CD4-positive, CD25-positive, alpha-beta regulatory T cell (primary cell): ENCODE data around the gene VWA2. TPM values are rescaled to one million over a fixed set of nuclear protein-coding genes. Genes with fewer than 3 reads are reported as not detected.

ENCODE experiments used
- ATAC-seq, 2 donors: fragments of 150-1000 bp; cut with Tn5 transposase; one replicate each; pipeline ENCODE4 v1.10.0; 2021; ENCODE audit warnings: low read depth in 2 of 2, moderate number of reproducible peaks in 2 of 2, moderate library complexity in 1 of 2
- DNase-seq, 3 donors: peaks; one replicate each; pipeline versions ENCODE4 v3.0.0 to v3.0.0-alpha.2; 2012 to 2022; ENCODE audit warnings: mixed read lengths in 1 of 3
- H3K27ac ChIP-seq: one replicate; pipeline ENCODE4 v1.7.0; 2013; ENCODE audit warnings: mild to moderate bottlenecking, low read length; ENCODE audit not compliant: insufficient read depth, poor library complexity, severe bottlenecking
- H3K27me3 ChIP-seq: one replicate; pipeline ENCODE4 v1.7.0; 2013; ENCODE audit warnings: low read length; ENCODE audit not compliant: control insufficient read depth, insufficient read depth
- H3K36me3 ChIP-seq: one replicate; pipeline ENCODE4 v1.7.0; 2013; ENCODE audit warnings: mild to moderate bottlenecking, low read length, moderate library complexity; ENCODE audit not compliant: control insufficient read depth, insufficient read depth
- H3K4me1 ChIP-seq: 2 replicates; pipeline ENCODE4 v1.7.0; 2013; ENCODE audit warnings: mild to moderate bottlenecking, low read length; ENCODE audit not compliant: insufficient read depth, control insufficient read depth, poor library complexity, severe bottlenecking
- H3K4me3 ChIP-seq: one replicate; pipeline ENCODE4 v1.7.0; 2013; ENCODE audit warnings: low read depth, mild to moderate bottlenecking, low read length, moderate library complexity
- H3K9me3 ChIP-seq, 2 experiments: 1 replicate in 1 of 2; 2 replicates in 1 of 2; pipeline ENCODE4 v1.7.0; 2013; ENCODE audit warnings: low read length in 2 of 2, mild to moderate bottlenecking in 1 of 2, moderate library complexity in 1 of 2; ENCODE audit not compliant: control insufficient read depth in 2 of 2
- H3K27ac Mint-ChIP-seq, 3 donors: one replicate each; pipeline ENCODE4 v1.8.0; 2020 to 2022; ENCODE audit warnings: mild to moderate bottlenecking in 3 of 3, mixed read lengths in 3 of 3, moderate library complexity in 2 of 3
- H3K27me3 Mint-ChIP-seq: one replicate; pipeline ENCODE4 v1.8.0; 2022; ENCODE audit warnings: mild to moderate bottlenecking, mixed read lengths
- H3K36me3 Mint-ChIP-seq: one replicate; pipeline ENCODE4 v1.8.0; 2020; ENCODE audit warnings: mixed read lengths
- H3K4me1 Mint-ChIP-seq, 4 donors: one replicate each; pipeline ENCODE4 v1.8.0; 2020 to 2022; ENCODE audit warnings: mixed read lengths in 4 of 4, mild to moderate bottlenecking in 1 of 4
- H3K4me3 Mint-ChIP-seq, 4 donors: one replicate each; pipeline ENCODE4 v1.8.0; 2020 to 2022; ENCODE audit warnings: mild to moderate bottlenecking in 4 of 4, mixed read lengths in 4 of 4, moderate library complexity in 3 of 4
- H3K9me3 Mint-ChIP-seq, 7 donors: one replicate each; pipeline ENCODE4 v1.8.0; 2020 to 2022; ENCODE audit warnings: mixed read lengths in 7 of 7, mild to moderate bottlenecking in 3 of 7, moderate library complexity in 2 of 7
- polyA plus RNA-seq, 4 donors: library from polyadenylated mRNA; unstranded; fragments of 300-500 nt; fragmentation: Illumina TruSeq; gene quantifications; one replicate each; pipeline ENCODE4 v1.2.3, GENCODE V29; 2021
- total RNA-seq: library from RNA; stranded (reverse); gene quantifications from one replicate; pipeline ENCODE4 v1.2.3, GENCODE V29; 2022

The VWA2 gene
- total and polyA plus RNA-seq, 5 donors from 2014 or later, result 0.12 TPM; not detected in 4

DNA sequence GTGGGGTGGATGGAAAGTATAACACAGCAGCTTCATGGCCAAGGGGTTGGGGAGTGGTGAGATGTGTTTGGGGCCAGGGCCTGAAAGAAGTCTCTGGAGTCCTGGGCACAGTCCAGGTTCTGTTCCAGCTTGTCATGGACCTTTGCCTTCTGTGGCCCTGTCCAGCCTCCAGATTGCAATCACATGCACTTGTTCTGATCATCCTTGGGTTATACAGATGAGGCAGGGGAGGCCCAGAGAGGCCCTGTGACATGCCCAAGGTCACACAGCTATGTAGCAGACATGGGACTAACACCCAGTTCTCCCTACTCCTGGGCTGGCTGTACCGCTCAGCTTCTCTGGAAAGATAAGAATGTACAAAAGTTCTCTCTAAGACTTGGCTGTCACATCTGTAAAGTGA is 11.7 kb downstream of the VWA2 start:
- DNase-seq (no peak), ATAC-seq (no peak)
- Mint-ChIP-seq H3K4me3 (no peak overlapping the region), H3K27ac (no peak overlapping the region), H3K27me3 (peaks cover 4% of the 10 kb centered on the region), H3K36me3 (no peaks in the 10 kb centered on the region), H3K9me3 (peaks cover 0 to 1% (median 0%) of the 10 kb centered on the region in 7 donors), H3K4me1 (no peaks in the 10 kb centered on the region)
- no peak overlapping the region for H3K4me3 ChIP-seq
- H3K27me3 ChIP-seq, result no peaks in the 10 kb centered on the region
- no peak overlapping the region for H3K27ac ChIP-seq
- H3K36me3 ChIP-seq, result no peaks in the 10 kb centered on the region
- H3K9me3 ChIP-seq, result no peaks in the 10 kb centered on the region
- H3K4me1 ChIP-seq, result no peaks in the 10 kb centered on the region

DNA sequence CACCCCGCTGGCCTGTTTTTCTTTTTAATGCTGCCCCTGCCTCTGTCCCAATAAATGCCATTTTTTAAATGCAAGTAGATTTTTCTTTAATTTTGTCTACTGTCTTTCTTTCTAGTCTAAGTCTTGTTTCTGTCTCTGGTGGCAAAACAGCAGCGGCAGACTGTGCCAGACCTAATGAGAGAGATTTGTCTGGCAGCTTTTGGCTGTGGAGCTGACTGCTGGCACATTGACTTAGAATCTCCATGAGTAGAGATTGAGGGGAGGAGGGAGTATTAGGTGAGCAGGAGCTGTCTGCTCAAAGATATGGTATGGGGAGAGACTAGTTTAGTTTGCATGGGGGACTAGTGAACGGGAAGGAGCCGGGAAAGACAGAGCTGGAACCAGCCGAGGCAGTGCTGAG is 13.0 kb downstream of the VWA2 start:
- H3K27ac Mint-ChIP-seq, result no peak overlapping the region
- no peak overlapping the region for H3K4me3 Mint-ChIP-seq
- H3K9me3 Mint-ChIP-seq, result peaks cover 0 to 1% (median 0%) of the 10 kb centered on the region in 7 donors
- H3K4me3 ChIP-seq, result no peak overlapping the region
- no peaks in the 10 kb centered on the region for H3K4me1 ChIP-seq
- no peaks in the 10 kb centered on the region for H3K36me3 ChIP-seq
- H3K4me1 Mint-ChIP-seq, result no peaks in the 10 kb centered on the region
- peaks cover 4% of the 10 kb centered on the region for H3K27me3 Mint-ChIP-seq
- H3K27me3 ChIP-seq, result no peaks in the 10 kb centered on the region
- DNase-seq (no peak), ATAC-seq (no peak)
- no peaks in the 10 kb centered on the region for H3K9me3 ChIP-seq
- no peak overlapping the region for H3K27ac ChIP-seq
- no peaks in the 10 kb centered on the region for H3K36me3 Mint-ChIP-seq

DNA sequence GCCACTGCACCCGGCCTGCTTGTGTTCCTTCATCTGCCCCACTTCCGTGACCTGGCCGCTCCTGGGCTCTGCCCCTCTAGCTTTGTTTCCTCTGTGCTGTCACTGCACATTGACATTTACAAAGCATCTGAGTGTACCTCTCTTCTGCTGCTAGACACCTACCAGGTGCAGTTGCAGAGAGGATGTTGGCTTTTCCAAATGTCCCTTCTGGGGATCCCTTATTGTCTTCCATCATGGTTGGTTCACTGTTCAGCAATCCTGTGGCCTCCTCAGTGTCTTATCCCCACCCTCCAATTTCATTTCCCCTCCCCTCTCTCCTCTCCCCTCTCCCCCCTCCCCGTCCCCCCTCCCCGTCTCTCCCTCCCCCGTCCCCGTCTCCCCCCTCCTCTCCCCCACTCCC is 13.8 kb downstream of the VWA2 start:
- Histone ChIP-seq H3K9me3 (no peaks in the 10 kb centered on the region), H3K36me3 (no peaks in the 10 kb centered on the region), H3K27me3 (no peaks in the 10 kb centered on the region), H3K4me3 (no peak overlapping the region), H3K4me1 (no peaks in the 10 kb centered on the region), H3K27ac (no peak overlapping the region)
- H3K27ac Mint-ChIP-seq, result no peak overlapping the region
- H3K36me3 Mint-ChIP-seq, result no peaks in the 10 kb centered on the region
- H3K27me3 Mint-ChIP-seq, result no peaks in the 10 kb centered on the region
- no peak for ATAC-seq
- H3K4me1 Mint-ChIP-seq, result peaks cover 0 to 2% (median 0%) of the 10 kb centered on the region in 4 donors
- DNase-seq, result no peak
- H3K9me3 Mint-ChIP-seq, result peaks cover 0 to 1% (median 0%) of the 10 kb centered on the region in 7 donors
- no peak overlapping the region for H3K4me3 Mint-ChIP-seq

DNA sequence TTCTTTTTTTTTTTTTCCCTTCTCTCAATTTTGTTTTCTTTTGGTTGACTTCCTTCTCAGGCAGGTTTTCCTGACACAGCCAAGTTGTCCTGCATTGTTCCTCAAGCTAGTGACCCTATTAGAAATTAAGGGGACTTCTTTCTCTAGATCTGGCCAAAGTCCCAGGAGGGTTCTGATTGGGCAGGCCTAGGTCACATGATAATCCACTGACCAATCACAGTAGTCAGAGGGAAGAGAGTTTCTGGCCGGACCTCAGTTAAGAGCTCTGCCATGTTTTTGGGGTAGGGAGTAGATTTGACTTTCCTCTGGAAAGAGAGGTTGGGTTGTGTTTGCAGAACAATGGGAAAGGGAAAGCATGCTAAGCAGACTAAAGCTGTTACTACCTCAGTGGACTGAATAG is 16.2 kb downstream of the VWA2 start:
- no peaks in the 10 kb centered on the region for H3K36me3 Mint-ChIP-seq
- H3K4me1 Mint-ChIP-seq, result peaks cover 0 to 11% (median 6%) of the 10 kb centered on the region in 4 donors
- ATAC-seq, result no peak
- H3K27ac Mint-ChIP-seq, result no peak overlapping the region
- no peaks in the 10 kb centered on the region for H3K9me3 Mint-ChIP-seq
- H3K27me3 Mint-ChIP-seq, result no peaks in the 10 kb centered on the region
- DNase-seq, result no peak
- no peak overlapping the region for H3K4me3 Mint-ChIP-seq
- Histone ChIP-seq H3K9me3 (no peaks in the 10 kb centered on the region), H3K4me1 (no peaks in the 10 kb centered on the region), H3K27ac (no peak overlapping the region), H3K4me3 (no peak overlapping the region), H3K36me3 (no peaks in the 10 kb centered on the region), H3K27me3 (no peaks in the 10 kb centered on the region)

DNA sequence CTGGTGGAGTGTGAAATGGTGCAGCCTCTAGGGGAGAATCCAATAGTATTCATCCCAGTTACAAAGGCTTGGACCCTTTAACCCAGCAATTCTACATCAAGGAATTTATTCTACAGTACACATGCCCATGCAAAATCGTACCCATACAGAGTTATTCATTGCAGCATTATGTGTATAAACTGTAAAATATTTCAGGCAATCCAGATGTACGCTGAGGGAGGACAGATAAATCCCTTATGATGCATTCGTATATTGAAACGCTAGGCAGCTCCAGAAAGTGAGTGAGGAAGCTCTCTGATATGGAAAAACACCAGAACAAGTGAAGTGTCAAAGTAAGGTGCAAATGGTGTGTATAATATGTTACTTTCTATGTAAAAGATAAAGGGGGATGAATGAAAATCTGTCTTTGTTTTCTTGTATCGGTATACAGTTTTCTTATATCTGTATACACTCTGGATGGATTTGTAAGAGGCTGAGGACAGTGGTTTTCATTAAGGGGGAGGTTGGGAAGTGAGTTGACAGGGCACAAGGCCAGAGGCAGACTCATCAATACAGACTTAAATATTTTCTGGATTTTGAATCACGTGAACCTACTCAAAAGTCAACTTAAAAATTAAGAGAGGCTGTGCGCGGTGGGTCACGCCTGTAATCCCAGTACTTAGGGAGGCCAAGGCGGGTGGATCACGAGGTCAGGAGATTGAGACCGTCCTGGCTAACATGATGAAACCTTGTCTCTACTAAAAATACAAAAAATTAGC is 17.1 kb downstream of the VWA2 start:
- no peaks in the 10 kb centered on the region for H3K9me3 Mint-ChIP-seq
- no peak overlapping the region for H3K27ac Mint-ChIP-seq

DNA sequence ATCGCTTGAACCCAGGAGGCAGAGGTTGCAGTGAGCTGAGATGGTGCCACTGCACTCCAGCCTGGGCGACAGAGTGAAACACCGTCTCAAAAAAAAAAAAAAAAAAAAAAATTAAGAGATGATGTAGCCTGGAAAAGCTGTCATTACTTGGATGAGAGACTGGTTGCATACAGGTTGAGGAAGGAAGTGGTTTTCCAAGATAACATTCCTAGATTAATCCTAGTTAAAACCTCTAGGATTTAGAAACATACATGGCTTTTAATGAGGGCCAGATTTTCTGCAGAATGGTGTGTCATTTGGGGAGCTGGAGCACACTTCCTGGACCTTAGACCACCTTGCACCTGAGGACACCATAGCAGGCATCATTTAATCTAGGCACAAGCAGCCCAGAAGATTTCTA is 17.8 kb downstream of the VWA2 start:
- H3K27me3 ChIP-seq, result no peaks in the 10 kb centered on the region
- no peaks in the 10 kb centered on the region for H3K36me3 Mint-ChIP-seq
- no peak overlapping the region for H3K27ac Mint-ChIP-seq
- H3K4me3 Mint-ChIP-seq, result no peak overlapping the region
- H3K4me3 ChIP-seq, result no peak overlapping the region
- DNase-seq, result no peak
- no peaks in the 10 kb centered on the region for H3K4me1 ChIP-seq
- H3K27me3 Mint-ChIP-seq, result no peaks in the 10 kb centered on the region
- no peaks in the 10 kb centered on the region for H3K36me3 ChIP-seq
- no peak overlapping the region for H3K27ac ChIP-seq
- peaks cover 0 to 11% (median 6%) of the 10 kb centered on the region in 4 donors for H3K4me1 Mint-ChIP-seq
- H3K9me3 ChIP-seq, result no peaks in the 10 kb centered on the region
- H3K9me3 Mint-ChIP-seq, result no peaks in the 10 kb centered on the region
- ATAC-seq, result no peak

More for the DNA sequence above, 17.1 kb downstream of the VWA2 start:
- Histone ChIP-seq H3K27ac (no peak overlapping the region), H3K27me3 (no peaks in the 10 kb centered on the region), H3K4me3 (no peak overlapping the region), H3K9me3 (no peaks in the 10 kb centered on the region), H3K4me1 (no peaks in the 10 kb centered on the region), H3K36me3 (no peaks in the 10 kb centered on the region)
- DNase-seq (no peak), ATAC-seq (no peak)
- no peaks in the 10 kb centered on the region for H3K36me3 Mint-ChIP-seq
- H3K27me3 Mint-ChIP-seq, result no peaks in the 10 kb centered on the region
- peaks cover 0 to 11% (median 6%) of the 10 kb centered on the region in 4 donors for H3K4me1 Mint-ChIP-seq
- H3K4me3 Mint-ChIP-seq, result no peak overlapping the region

DNA sequence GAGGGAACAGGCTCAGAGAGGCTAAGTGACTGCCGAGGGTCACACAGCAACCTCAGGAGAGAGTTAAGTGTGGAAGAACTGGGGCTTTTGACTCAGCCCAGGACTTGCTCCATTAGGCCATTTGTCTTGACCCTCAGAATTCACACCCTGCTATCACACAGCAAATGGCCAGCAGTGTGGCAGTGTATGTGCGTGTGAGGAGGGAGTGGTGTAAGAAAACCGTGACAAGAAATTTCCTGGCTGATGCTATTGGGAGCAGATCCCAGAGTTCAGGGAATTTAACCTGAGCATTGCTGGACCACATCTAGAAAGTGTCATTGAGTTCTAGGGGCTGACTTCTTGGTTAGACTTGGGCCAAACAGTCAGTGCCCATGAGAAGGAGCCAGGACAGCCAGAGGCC is 18.4 kb downstream of the VWA2 start:
- Mint-ChIP-seq H3K27ac (no peak overlapping the region), H3K9me3 (no peaks in the 10 kb centered on the region), H3K36me3 (no peaks in the 10 kb centered on the region), H3K4me3 (no peak overlapping the region), H3K4me1 (peaks cover 0 to 11% (median 6%) of the 10 kb centered on the region in 4 donors), H3K27me3 (no peaks in the 10 kb centered on the region)
- Histone ChIP-seq H3K27ac (no peak overlapping the region), H3K36me3 (no peaks in the 10 kb centered on the region), H3K4me3 (no peak overlapping the region), H3K4me1 (no peaks in the 10 kb centered on the region), H3K9me3 (no peaks in the 10 kb centered on the region), H3K27me3 (no peaks in the 10 kb centered on the region)
- DNase-seq (no peak), ATAC-seq (no peak)

DNA sequence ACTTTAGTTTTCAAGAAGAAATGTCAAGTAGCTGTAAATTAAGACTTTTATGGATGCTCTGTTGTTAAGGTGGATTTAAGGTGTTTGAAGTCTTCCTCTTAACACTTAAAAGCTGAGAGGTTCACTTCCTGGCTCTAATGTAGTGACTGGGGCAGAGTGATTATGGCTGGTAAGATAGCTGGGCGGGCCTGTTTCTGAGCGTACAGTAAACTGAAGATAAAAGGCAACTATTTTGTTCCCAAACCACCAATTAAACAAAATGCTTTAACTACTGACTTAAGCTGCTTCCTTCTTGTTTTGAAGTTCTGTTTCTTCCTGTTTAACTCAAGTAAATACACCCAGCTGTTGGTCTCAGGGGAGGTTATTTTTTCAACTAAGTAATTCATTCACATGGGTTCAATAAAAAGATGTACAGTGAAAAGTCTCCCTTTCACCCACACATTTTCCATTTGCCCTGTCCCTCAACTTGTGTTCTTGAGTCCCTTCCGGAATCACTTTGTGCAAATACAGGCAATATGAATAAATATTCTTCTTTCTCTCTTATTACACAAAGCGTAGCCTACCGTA is 19.3 kb downstream of the VWA2 start:
- no peaks in the 10 kb centered on the region for H3K9me3 ChIP-seq
- Mint-ChIP-seq H3K4me1 (peaks cover 0 to 11% (median 6%) of the 10 kb centered on the region in 4 donors), H3K27me3 (no peaks in the 10 kb centered on the region), H3K36me3 (no peaks in the 10 kb centered on the region), H3K9me3 (no peaks in the 10 kb centered on the region), H3K4me3 (no peak overlapping the region), H3K27ac (no peak overlapping the region)
- no peaks in the 10 kb centered on the region for H3K4me1 ChIP-seq
- no peak for ATAC-seq
- H3K36me3 ChIP-seq, result no peaks in the 10 kb centered on the region
- no peak overlapping the region for H3K27ac ChIP-seq
- H3K4me3 ChIP-seq, result no peak overlapping the region
- H3K27me3 ChIP-seq, result no peaks in the 10 kb centered on the region
- peak in 1 of 3 donors; percentile 19 for DNase-seq
